GM15510 (cell line): ENCODE data around the gene ARPC1A.

Source experiments
- POLR2A ChIP-seq: IDR thresholded peaks from 3 replicates; pipeline ENCODE4 v1.6.1; 2011; ENCODE audit warnings: borderline replicate concordance; ENCODE audit not compliant: insufficient read length; ENCODE audit errors: extremely low read depth

The ARPC1A gene

GRCh38 chr7:99363286-99363685 is 37.6 kb downstream of the ARPC1A start:
- TF ChIP-seq POLR2A = no peak

GRCh38 chr7:99365318-99366141 is 39.8 kb downstream of the ARPC1A start:
- TF ChIP-seq POLR2A = no peak

GRCh38 chr7:99366646-99367045 is 40.9 kb downstream of the ARPC1A start:
- no peak for TF ChIP-seq POLR2A

- no peak for TF ChIP-seq POLR2A
Measured at GRCh38 chr7:99368750-99369389, 43.2 kb downstream of the ARPC1A start.

- TF ChIP-seq POLR2A = no peak
Measured at GRCh38 chr7:99369767-99370391, 44.2 kb downstream of the ARPC1A start.

GRCh38 chr7:99371376-99371920 is 45.8 kb downstream of the ARPC1A start:
- no peak for TF ChIP-seq POLR2A

GRCh38 chr7:99372275-99373090 is 46.8 kb downstream of the ARPC1A start:
- no peak for TF ChIP-seq POLR2A

GRCh38 chr7:99373091-99374066 is 47.7 kb downstream of the ARPC1A start:
- TF ChIP-seq POLR2A = no peak

- peak; percentile 95 for TF ChIP-seq POLR2A
Measured at GRCh38 chr7:99374111-99375064, 48.7 kb downstream of the ARPC1A start, which contains the start of gene ARPC1B. Gene ARPC1B (plus strand): TSS chr7:99374730. CDS start chr7:99385715, 10,985 bp downstream.

GRCh38 chr7:99375070-99375807 is 49.5 kb downstream of the ARPC1A start:
- TF ChIP-seq POLR2A = peak; percentile 72

GRCh38 chr7:99379043-99379577 is 53.4 kb downstream of the ARPC1A start:
- no peak for TF ChIP-seq POLR2A
